Activated CD4-positive, alpha-beta memory T cell treated with anti-CD3 and anti-CD28 coated beads for 36 hours (primary cell): ENCODE measurements around the gene CYP3A5. TPM values are rescaled to one million over a fixed set of nuclear protein-coding genes. Genes with fewer than 3 reads are reported as not detected.
"Not testable (repeated sequence)": the region's sequence is repeated elsewhere in the genome, so short reads cannot be mapped to it uniquely, and the experiment has no call there.

Source experiments
- CTCF ChIA-PET: fragments of 350-600 bp; sonication (Branson Sonifier 250); formaldehyde crosslinking; loops from one replicate; lab custom pipeline; 2021; ENCODE audit warnings: antibody characterized with exemption, inconsistent platforms; lab: Charles Lee
- POLR2A ChIA-PET: fragments of 350-600 bp; sonication (Branson Sonifier 250); formaldehyde crosslinking; loops from one replicate; lab custom pipeline; 2021; ENCODE audit warnings: antibody characterized with exemption; lab: Charles Lee
- DNase-seq: peaks from one replicate; pipeline ENCODE4 v3.0.0-alpha.2; 2020
- H3K27ac Mint-ChIP-seq: one replicate; pipeline ENCODE4 v1.8.0; 2021; ENCODE audit warnings: mixed read lengths
- H3K27me3 Mint-ChIP-seq: one replicate; pipeline ENCODE4 v1.8.0; 2021; ENCODE audit warnings: mixed read lengths
- H3K36me3 Mint-ChIP-seq: one replicate; pipeline ENCODE4 v1.8.0; 2021; ENCODE audit warnings: mixed read lengths
- H3K4me1 Mint-ChIP-seq: one replicate; pipeline ENCODE4 v1.8.0; 2021; ENCODE audit warnings: low read depth, mixed read lengths
- H3K4me3 Mint-ChIP-seq: one replicate; pipeline ENCODE4 v1.8.0; 2021; ENCODE audit warnings: mild to moderate bottlenecking, mixed read lengths
- H3K9me3 Mint-ChIP-seq: one replicate; pipeline ENCODE4 v1.8.0; 2021; ENCODE audit warnings: mixed read lengths
- intact Hi-C: fragments of 100-400 bp; cut with micrococcal nuclease; formaldehyde crosslinking; loops from one replicate; pipeline ENCODE4 v1.15.1; 2023
- total RNA-seq, 2 experiments: library from RNA; stranded (reverse); gene quantifications; one replicate each; pipeline ENCODE4 v1.2.3, GENCODE V29; 2021

The CYP3A5 gene
- not detected for total RNA-seq

DNA sequence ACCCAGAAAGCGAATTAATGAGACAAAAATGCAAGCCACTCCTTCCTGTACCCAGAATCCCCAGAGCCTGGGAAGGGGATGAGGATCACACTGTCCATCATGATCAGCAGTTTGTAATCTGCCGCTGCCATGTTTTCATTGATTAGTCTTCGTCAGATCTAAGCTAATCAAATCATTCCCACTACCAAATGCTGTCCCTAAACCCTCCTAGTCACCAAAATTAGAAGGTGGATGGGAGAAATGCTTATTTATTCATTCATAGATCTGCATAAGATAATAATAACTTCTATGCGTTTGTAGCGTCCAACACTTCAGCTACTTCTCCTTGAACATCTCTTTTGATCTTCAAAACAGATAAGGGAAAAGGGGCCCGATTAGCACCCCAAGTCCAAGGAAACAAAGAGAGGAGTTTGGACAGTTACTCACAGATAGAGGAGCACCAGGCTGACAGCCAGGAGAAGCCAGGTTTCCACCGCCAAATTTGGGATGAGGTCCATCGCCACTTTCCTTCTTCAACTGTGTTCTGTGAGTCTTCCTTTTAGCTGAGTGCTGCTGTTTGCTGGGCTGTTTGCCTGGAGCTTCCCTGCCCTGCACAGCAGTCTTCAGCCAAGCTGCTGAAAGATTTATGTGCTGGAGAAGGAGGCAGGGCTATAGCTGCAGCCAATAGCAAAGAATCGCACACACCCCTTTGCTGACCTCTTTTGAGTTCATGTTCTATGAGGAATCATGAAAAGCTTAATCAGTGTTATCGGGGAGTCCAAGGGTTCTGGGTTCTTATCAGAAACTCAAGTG is at the start of gene CYP3A5:
Gene CYP3A5, minus strand, starts transcription at position 597 of the 792 bp plus-strand sequence. Its CDS starts 100 bp downstream, at position 497.
- Mint-ChIP-seq H3K4me1 (peaks cover 12% of the 10 kb centered on the region), H3K36me3 (peaks cover 5% of the 10 kb centered on the region), H3K9me3 (no peaks in the 10 kb centered on the region), H3K27me3 (no peaks in the 10 kb centered on the region), H3K4me3 (no peak within 1 kb of the TSS), H3K27ac (no peak within 1 kb of the TSS)
- intact Hi-C loops, result no loop called here
- no peak for DNase-seq
- ChIA-PET POLR2A (no interaction called here), CTCF (no interaction called here)

- Mint-ChIP-seq H3K27ac (no peak overlapping the region), H3K9me3 (no peaks in the 10 kb centered on the region), H3K27me3 (no peaks in the 10 kb centered on the region), H3K4me3 (no peak overlapping the region), H3K36me3 (no peaks in the 10 kb centered on the region), H3K4me1 (peaks cover 2% of the 10 kb centered on the region)
- DNase-seq, result no peak
- intact Hi-C loops, result no loop called here
- ChIA-PET CTCF (no interaction called here), POLR2A (no interaction called here)
These were observed 48.8 kb upstream of the CYP3A5 start for GRCh38 chr7:99728615-99729014.

GRCh38 chr7:99723201-99723600 is 43.4 kb upstream of the CYP3A5 start:
- intact Hi-C loops, H3K27me3 Mint-ChIP-seq, H3K36me3 Mint-ChIP-seq, H3K4me3 Mint-ChIP-seq, H3K9me3 Mint-ChIP-seq, POLR2A ChIA-PET, CTCF ChIA-PET, DNase-seq, H3K27ac Mint-ChIP-seq: not testable (repeated sequence)
- H3K4me1 Mint-ChIP-seq, result peaks cover 13% of the 10 kb centered on the region

DNA sequence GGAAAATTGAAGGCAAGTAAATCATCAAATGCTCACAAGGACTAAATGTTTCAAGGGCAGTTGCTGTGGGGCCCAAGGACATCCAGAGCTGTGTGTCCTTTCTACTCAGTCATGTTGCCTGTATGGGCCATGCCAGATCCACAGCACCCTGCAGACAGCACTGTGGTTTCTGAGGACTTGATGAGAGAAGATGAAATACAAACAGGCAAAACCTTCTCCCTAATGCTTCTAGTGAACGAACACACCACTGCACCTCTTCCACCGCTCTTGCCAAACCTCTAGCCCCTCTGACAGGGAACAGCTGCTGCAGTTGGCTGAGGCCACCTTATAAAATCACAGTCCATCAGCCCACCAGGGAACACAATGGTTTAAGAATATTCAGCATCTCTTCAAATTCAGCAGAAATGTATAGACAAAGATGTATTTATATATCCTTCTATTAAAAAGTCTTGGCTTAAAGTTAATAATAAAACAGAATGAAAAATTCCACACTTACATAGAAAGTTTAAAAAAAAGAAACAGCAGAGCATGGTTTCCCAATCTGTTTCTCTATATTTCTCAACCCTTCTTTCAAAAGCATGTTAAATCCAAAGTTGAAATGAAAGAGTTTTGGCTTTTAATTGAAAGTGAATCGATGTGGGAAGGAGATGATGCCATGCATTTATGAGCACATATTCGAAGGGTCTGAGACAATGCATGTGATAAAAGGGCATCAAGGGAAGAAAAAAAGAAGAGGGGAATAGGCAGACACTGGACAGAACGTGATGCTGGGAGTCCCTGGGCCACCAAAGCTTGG is 41.2 kb upstream of the CYP3A5 start:
- intact Hi-C loops, result no loop called here
- Mint-ChIP-seq H3K36me3 (no peaks in the 10 kb centered on the region), H3K4me1 (peaks cover 13% of the 10 kb centered on the region), H3K4me3 (no peak overlapping the region), H3K9me3 (no peaks in the 10 kb centered on the region), H3K27ac (no peak overlapping the region), H3K27me3 (no peaks in the 10 kb centered on the region)
- POLR2A ChIA-PET, result no interaction called here
- CTCF ChIA-PET, result no interaction called here
- DNase-seq, result no peak

DNA sequence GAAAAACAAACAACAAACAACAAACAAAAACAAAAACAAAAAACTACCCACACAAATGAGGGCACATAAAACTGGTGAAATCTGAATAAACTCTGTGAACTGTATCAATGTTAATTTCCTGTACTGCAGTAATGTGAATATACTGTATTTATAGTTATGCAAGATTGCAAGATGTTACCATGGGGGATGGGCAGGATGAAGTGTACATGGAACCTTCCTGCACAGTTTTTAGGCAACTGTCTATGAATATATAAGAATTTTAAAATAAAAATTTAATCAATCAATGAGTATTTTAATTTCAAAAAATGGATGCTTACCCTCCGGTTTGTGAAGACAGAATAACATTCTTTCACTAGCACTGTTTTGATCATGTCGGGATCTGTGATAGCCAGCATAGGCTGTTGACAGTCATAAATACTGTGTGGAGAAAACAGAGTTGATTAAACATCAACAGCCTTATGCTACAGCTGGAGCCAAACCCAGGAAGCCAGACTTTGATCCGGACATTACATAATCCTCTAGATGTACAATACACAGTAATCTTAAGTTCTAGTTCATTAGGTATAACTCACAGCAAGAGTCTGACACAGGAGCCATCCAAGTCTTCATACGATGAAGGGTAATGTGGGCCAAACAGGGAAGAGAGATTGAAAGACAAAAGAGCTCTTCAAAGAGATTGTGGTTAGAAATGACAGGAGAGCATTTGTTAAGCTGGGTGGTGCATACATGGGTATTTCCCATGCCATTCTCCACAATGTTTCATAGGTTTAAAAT is 40.4 kb upstream of the CYP3A5 start:
- Mint-ChIP-seq H3K4me3 (no peak overlapping the region), H3K27me3 (no peaks in the 10 kb centered on the region), H3K9me3 (no peaks in the 10 kb centered on the region), H3K4me1 (peaks cover 13% of the 10 kb centered on the region), H3K36me3 (no peaks in the 10 kb centered on the region), H3K27ac (no peak overlapping the region)
- DNase-seq, result no peak
- ChIA-PET POLR2A (no interaction called here), CTCF (no interaction called here)
- intact Hi-C loops, result no loop called here

DNA sequence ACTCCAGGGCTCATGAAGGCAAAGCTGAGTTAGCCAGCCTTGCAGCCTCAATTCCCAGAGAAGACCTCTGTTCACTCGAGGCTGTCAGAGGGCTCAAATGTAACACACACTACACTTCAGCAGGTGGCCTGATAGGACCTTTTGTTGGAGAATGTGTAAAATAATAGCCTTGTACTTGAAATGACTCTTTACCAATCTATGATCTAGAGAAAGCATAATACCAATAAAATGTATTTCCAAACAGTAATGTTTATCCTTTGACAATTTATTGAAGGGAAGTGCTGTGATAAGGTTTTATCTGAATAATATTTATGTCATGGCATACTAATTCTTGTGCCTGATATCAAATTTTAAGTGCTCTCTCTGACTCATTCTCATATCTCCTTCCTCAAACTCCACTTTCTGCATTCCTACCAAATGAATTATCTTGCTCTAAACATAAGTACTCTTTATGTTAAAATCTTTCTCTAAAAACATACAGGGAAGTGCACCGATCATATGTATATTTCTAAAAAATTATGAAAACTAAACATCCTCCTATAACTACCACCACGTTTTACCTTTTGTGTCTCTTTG is 34.3 kb upstream of the CYP3A5 start:
- ChIA-PET CTCF (no interaction called here), POLR2A (no interaction called here)
- no peaks in the 10 kb centered on the region for H3K4me1 Mint-ChIP-seq
- H3K27me3 Mint-ChIP-seq, result no peaks in the 10 kb centered on the region
- intact Hi-C loops, result no loop called here
- H3K27ac Mint-ChIP-seq, result no peak overlapping the region
- peaks cover 6% of the 10 kb centered on the region for H3K36me3 Mint-ChIP-seq
- H3K4me3 Mint-ChIP-seq, result no peak overlapping the region
- H3K9me3 Mint-ChIP-seq, result no peaks in the 10 kb centered on the region
- DNase-seq, result no peak

DNA sequence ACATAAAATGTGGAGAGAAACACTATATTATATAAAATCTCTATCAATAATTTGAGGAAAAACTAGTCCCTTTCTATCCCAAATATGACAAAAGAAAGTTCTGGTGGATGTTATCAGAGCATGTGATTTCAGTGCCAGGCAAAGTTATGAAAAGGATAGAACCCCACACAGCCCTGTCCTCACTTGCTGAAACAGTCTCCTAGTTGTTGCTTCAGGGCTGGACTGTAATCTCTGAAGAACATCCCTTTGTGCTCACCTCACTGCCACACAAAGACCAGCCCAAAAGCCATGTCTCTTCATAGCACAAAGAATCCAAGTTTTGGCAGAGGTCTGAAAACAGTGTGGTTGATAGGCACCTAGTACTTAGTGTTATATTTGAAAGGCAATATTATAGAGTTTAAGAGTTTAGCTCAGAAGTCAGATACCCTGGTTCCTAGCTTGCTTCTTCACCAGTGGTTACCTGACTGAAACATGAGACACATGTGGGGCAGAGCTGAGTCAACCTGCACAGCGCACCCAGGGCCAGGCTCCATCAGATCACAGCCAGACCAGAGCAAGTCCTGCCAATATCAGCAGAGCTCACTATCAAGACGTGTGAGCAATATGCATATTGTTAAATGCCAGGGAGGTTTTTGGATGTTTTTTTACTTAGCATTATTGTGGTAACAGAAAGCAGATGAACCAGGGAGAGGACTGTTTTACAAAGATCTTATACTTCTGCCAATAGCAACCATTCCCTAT is 30.2 kb upstream of the CYP3A5 start:
- Mint-ChIP-seq H3K27me3 (no peaks in the 10 kb centered on the region), H3K4me1 (no peaks in the 10 kb centered on the region), H3K27ac (no peak overlapping the region), H3K9me3 (no peaks in the 10 kb centered on the region), H3K36me3 (peaks cover 6% of the 10 kb centered on the region), H3K4me3 (no peak overlapping the region)
- intact Hi-C loops, result no loop called here
- no peak for DNase-seq
- ChIA-PET POLR2A (no interaction called here), CTCF (no interaction called here)

DNA sequence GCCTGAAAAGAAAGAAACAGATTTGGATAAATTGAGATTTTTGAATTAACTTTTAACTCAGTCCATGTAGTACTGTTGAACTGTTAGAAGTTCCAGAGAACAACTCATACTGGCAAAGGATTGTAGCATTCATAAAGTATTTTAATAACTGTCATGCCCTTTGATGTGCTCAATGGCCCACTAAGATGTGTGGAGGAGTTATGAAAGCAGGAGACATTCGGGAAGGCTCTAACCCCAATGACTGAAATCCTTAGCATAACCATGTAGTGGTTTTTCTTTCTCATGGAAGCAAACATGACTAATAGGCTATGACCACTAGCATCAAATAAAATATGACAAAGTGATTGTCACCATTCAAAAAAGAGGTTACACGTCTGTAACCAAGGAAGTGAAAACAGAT is 29.5 kb upstream of the CYP3A5 start:
- no peak for DNase-seq
- Mint-ChIP-seq H3K27ac (no peak overlapping the region), H3K27me3 (no peaks in the 10 kb centered on the region), H3K4me3 (no peak overlapping the region), H3K36me3 (peaks cover 2% of the 10 kb centered on the region), H3K9me3 (no peaks in the 10 kb centered on the region), H3K4me1 (no peaks in the 10 kb centered on the region)
- ChIA-PET CTCF (no interaction called here), POLR2A (no interaction called here)
- intact Hi-C loops, result no loop called here

DNA sequence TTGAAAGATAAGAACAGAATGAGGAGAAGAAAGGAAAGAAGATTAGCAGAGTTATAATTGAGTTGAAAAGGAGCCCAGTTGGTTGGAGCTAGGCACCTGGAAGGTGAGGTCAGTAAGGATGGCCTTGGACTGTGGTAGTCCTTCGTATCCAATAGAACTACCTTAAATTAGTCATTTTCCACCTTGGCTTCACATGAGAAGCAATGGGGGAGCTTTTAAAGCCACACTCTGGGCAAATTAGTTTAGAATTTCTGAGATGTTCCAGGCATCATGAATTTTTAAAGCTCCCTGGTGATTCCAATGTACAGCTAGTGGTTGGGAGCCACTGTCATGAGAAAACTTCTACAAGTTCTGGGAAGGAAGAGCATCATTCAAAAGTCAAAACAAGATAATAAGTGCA is 27.3 kb upstream of the CYP3A5 start:
- Mint-ChIP-seq H3K4me1 (no peaks in the 10 kb centered on the region), H3K9me3 (no peaks in the 10 kb centered on the region), H3K4me3 (no peak overlapping the region), H3K27ac (no peak overlapping the region), H3K27me3 (no peaks in the 10 kb centered on the region), H3K36me3 (peaks cover 2% of the 10 kb centered on the region)
- ChIA-PET CTCF (no interaction called here), POLR2A (no interaction called here)
- no peak for DNase-seq
- intact Hi-C loops, result no loop called here

- ChIA-PET POLR2A (no interaction called here), CTCF (no interaction called here)
- DNase-seq, result no peak
- Mint-ChIP-seq H3K36me3 (no peaks in the 10 kb centered on the region), H3K9me3 (no peaks in the 10 kb centered on the region), H3K27ac (no peak overlapping the region), H3K4me3 (no peak overlapping the region), H3K27me3 (no peaks in the 10 kb centered on the region), H3K4me1 (no peaks in the 10 kb centered on the region)
- intact Hi-C loops, result no loop called here
These were observed 20.1 kb upstream of the CYP3A5 start for GRCh38 chr7:99699946-99700345.

GRCh38 chr7:99698867-99699730 is 19.3 kb upstream of the CYP3A5 start:
- H3K27ac Mint-ChIP-seq, H3K36me3 Mint-ChIP-seq, POLR2A ChIA-PET, intact Hi-C loops, H3K4me1 Mint-ChIP-seq, DNase-seq, H3K4me3 Mint-ChIP-seq, CTCF ChIA-PET, H3K27me3 Mint-ChIP-seq, H3K9me3 Mint-ChIP-seq: not testable (repeated sequence)
